SU-DHL-6 (cell line): ENCODE results near the gene CCDC198.

Experiments used
- H2AFZ ChIP-seq: fragments of 200-600 bp; sonication (generic); 2 replicates; pipeline ENCODE4 v1.6.1; 2014; ENCODE audit warnings: low read depth, mild to moderate bottlenecking, moderate library complexity, mixed read lengths, antibody characterized with exemption, low read length; ENCODE audit not compliant: severe bottlenecking
- H3F3A ChIP-seq: fragments of 200-600 bp; shearing (Covaris generic); 2 replicates; pipeline ENCODE4 v1.6.0; 2016; ENCODE audit warnings: antibody characterized with exemption, mild to moderate bottlenecking; ENCODE audit not compliant: insufficient read depth
- H3K27ac ChIP-seq: fragments of 200-600 bp; sonication (generic); 2 replicates; pipeline ENCODE4 v1.5.1; 2016; ENCODE audit warnings: low read depth, mild to moderate bottlenecking, low read length, moderate library complexity, mixed read lengths
- H3K27me3 ChIP-seq: fragments of 200-600 bp; sonication (generic), shearing (Covaris generic); 2 replicates; pipeline ENCODE4 v1.6.0; 2014; ENCODE audit warnings: mild to moderate bottlenecking, low read length
- H3K36me3 ChIP-seq: fragments of 200-600 bp; sonication (generic); 2 replicates; pipeline ENCODE4 v1.6.1; 2014; ENCODE audit warnings: mild to moderate bottlenecking, low read length, mixed read lengths
- H3K4me2 ChIP-seq: fragments of 300-600, 200-600 bp; shearing (Covaris generic), sonication (generic); 2 replicates; pipeline ENCODE4 v1.6.0; 2014; ENCODE audit warnings: low read length, low read depth, mild to moderate bottlenecking; ENCODE audit not compliant: poor library complexity, severe bottlenecking
- H3K4me3 ChIP-seq: fragments of 200-600 bp; sonication (generic); 2 replicates; pipeline ENCODE4 v1.5.1; 2014; ENCODE audit warnings: antibody characterized with exemption, low read length, mild to moderate bottlenecking, mixed read lengths; ENCODE audit not compliant: insufficient read depth, poor library complexity, severe bottlenecking
- H3K79me2 ChIP-seq: fragments of 200-600 bp; sonication (generic); 2 replicates; pipeline ENCODE4 v1.6.1; 2014; ENCODE audit warnings: mild to moderate bottlenecking, low read length, moderate library complexity; ENCODE audit not compliant: insufficient read depth
- H3K9ac ChIP-seq: fragments of 200-600 bp; sonication (generic); 2 replicates; pipeline ENCODE4 v1.7.0; 2014; ENCODE audit warnings: mild to moderate bottlenecking, low read length
- H3K9me2 ChIP-seq: fragments of 200-600 bp; sonication (generic); replicated peaks from 2 replicates; pipeline ENCODE4 v1.6.1; 2014; ENCODE audit warnings: low read length; ENCODE audit not compliant: insufficient read depth
- H3K9me3 ChIP-seq: fragments of 200-600 bp; sonication (generic); 2 replicates; pipeline ENCODE4 v1.6.1; 2014; ENCODE audit warnings: low read length, mixed read lengths; ENCODE audit not compliant: insufficient read depth
- H4K20me1 ChIP-seq: fragments of 200-600 bp; sonication (generic); 2 replicates; pipeline ENCODE4 v1.6.1; 2014; ENCODE audit warnings: low read depth, mild to moderate bottlenecking, antibody characterized with exemption, low read length, moderate library complexity, mixed read lengths
- EZH2phosphoT487 ChIP-seq: fragments of 200-600 bp; sonication (generic), shearing (Covaris generic); conservative IDR thresholded peaks from 2 replicates; pipeline ENCODE4 v1.6.1; 2018; ENCODE audit warnings: mild to moderate bottlenecking, antibody characterized with exemption, low read length, moderate library complexity, mixed read lengths
- TF ChIP-seq, protein P1 (sequence below): fragments of 200-600 bp; sonication (generic); IDR thresholded peaks from one replicate; pipeline ENCODE4 v1.5.1; 2017; ENCODE audit warnings: antibody characterized with exemption, mild to moderate bottlenecking, low read length, moderate library complexity; ENCODE audit not compliant: insufficient read depth, poor library complexity, severe bottlenecking

CCDC198 gene

DNA sequence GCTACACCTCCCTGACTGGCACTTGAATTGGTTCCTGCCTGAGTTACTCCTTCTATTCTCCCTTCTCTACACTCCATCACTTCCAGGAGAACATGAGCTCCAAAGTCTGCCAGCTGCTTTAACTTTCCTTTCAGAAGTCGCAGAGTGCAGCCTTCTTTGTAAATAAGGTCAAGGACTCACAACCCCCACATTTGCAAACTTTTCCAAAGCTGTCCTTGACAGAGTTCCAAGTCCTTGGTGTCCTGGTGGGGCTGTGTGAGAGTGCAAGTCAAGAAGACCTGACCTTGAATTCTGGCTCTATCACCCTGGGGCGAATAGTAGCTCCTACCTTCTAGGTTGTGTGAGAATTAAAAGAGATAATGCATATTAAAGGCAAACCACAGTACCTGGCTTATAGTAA is 15.6 kb downstream of the CCDC198 start:
- H3K4me3 ChIP-seq: no peak overlapping the region
- H3K4me2 ChIP-seq: no peak overlapping the region
- H3K9ac ChIP-seq: no peak overlapping the region
- H3F3A ChIP-seq: no peaks in the 10 kb centered on the region
- no peaks in the 10 kb centered on the region for H3K9me2 ChIP-seq
- H3K79me2 ChIP-seq: no peaks in the 10 kb centered on the region
- no peaks in the 10 kb centered on the region for H3K27me3 ChIP-seq
- H4K20me1 ChIP-seq: no peaks in the 10 kb centered on the region
- H3K36me3 ChIP-seq: no peaks in the 10 kb centered on the region
- no peak overlapping the region for H3K27ac ChIP-seq
- no peak overlapping the region for H2AFZ ChIP-seq
- TF ChIP-seq EZH2phosphoT487: no peak
- TF ChIP-seq, protein P1, sequence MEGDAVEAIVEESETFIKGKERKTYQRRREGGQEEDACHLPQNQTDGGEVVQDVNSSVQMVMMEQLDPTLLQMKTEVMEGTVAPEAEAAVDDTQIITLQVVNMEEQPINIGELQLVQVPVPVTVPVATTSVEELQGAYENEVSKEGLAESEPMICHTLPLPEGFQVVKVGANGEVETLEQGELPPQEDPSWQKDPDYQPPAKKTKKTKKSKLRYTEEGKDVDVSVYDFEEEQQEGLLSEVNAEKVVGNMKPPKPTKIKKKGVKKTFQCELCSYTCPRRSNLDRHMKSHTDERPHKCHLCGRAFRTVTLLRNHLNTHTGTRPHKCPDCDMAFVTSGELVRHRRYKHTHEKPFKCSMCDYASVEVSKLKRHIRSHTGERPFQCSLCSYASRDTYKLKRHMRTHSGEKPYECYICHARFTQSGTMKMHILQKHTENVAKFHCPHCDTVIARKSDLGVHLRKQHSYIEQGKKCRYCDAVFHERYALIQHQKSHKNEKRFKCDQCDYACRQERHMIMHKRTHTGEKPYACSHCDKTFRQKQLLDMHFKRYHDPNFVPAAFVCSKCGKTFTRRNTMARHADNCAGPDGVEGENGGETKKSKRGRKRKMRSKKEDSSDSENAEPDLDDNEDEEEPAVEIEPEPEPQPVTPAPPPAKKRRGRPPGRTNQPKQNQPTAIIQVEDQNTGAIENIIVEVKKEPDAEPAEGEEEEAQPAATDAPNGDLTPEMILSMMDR: no peak
- H3K9me3 ChIP-seq: no peaks in the 10 kb centered on the region

DNA sequence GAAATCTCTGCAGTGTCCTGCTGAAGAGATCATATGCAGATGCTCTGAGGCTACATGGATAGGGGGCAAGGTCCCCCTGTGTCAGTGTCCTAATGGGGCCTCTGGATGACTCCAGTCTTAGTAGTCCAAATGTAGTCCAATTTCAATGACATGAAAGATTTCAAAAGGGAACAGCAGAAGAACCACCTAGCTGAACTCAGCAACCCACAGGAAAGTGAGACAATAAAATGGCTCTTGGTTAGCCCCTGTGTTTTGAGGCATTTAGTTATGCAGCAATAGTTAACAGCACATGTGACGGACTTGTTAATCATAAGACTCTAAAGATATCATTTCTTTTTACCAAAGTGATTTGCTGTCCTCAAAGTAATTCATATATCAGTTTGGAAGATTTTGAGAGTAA is 22.7 kb downstream of the CCDC198 start:
- H2AFZ ChIP-seq: no peak overlapping the region
- no peak overlapping the region for H3K27ac ChIP-seq
- H3K27me3 ChIP-seq: no peaks in the 10 kb centered on the region
- H3K79me2 ChIP-seq: no peaks in the 10 kb centered on the region
- no peak overlapping the region for H3K4me2 ChIP-seq
- no peaks in the 10 kb centered on the region for H4K20me1 ChIP-seq
- no peaks in the 10 kb centered on the region for H3F3A ChIP-seq
- TF ChIP-seq, protein P1: no peak
- no peak for TF ChIP-seq EZH2phosphoT487
- H3K9me2 ChIP-seq: no peaks in the 10 kb centered on the region
- no peak overlapping the region for H3K9ac ChIP-seq
- no peak overlapping the region for H3K4me3 ChIP-seq
- no peaks in the 10 kb centered on the region for H3K9me3 ChIP-seq
- no peaks in the 10 kb centered on the region for H3K36me3 ChIP-seq

DNA sequence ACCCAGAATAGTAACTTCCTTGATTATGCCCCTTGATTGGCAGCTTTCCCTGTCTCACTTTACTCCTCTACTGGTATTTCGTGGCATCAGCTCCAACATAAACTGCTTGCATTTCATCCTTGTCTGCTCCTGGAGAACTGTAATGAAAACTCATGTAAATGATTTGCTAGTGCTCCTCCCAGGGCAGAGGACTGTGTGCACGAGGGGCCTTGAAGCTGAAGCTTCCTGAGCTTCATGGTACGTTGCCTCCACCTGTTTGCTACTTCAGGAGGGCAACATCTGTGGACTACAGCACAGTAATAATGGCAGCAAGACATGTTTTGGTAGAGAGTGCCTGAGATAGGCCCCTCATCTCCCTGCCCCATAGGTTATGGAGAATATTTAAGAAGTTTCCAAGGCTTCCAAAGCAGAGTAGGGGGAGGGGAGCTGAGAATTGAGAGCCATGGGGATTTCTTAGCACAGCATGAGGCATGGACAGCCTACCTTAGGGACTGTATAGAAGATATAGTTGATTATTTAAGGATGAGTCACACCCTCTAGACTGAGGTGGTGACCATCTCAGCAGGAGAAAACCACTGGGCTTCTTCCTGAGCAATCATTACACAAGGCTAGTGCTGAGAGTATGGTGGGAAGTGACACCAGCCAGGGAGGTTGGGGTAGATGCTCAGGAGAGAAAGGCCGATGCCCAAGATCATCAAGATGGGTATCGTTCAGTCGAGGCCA is 29.5 kb downstream of the CCDC198 start:
- H3K9me2 ChIP-seq: no peaks in the 10 kb centered on the region
- no peaks in the 10 kb centered on the region for H3K27me3 ChIP-seq
- no peaks in the 10 kb centered on the region for H3K79me2 ChIP-seq
- no peak for TF ChIP-seq EZH2phosphoT487
- TF ChIP-seq, protein P1: no peak
- H4K20me1 ChIP-seq: no peaks in the 10 kb centered on the region
- H3F3A ChIP-seq: no peaks in the 10 kb centered on the region
- peak overlapping the region; percentile 4 for H3K4me2 ChIP-seq
- no peaks in the 10 kb centered on the region for H3K36me3 ChIP-seq
- H3K9ac ChIP-seq: no peak overlapping the region
- 0 out of 2 replicates have a peak overlapping the region, but pooled peaks have one; percentile 24 for H3K27ac ChIP-seq
- H2AFZ ChIP-seq: no peak overlapping the region
- no peaks in the 10 kb centered on the region for H3K9me3 ChIP-seq
- no peak overlapping the region for H3K4me3 ChIP-seq
